Measurements from ENCODE around the gene DPP4.

DPP4 gene

DNA sequence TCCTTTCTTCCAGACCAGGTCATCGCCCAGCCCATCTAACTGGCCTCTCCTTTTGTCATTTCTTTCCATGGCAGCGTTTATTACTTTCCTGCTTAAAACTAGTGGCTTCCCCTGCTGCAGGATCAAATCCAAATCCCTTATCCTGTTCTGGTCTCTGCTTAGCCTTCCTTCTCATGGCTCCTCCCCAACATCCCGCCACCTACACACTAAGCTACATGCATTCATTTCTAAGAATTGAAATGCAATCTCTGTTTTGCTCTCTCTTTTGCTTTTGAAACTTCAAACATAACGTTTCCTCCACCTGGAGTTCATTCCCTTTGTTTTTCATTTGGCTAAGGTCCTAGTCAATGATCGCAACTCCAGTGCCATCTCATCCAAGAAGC lies 18.0 kb upstream of the DPP4 start (continued):
- TF ChIP-seq, protein P1, sequence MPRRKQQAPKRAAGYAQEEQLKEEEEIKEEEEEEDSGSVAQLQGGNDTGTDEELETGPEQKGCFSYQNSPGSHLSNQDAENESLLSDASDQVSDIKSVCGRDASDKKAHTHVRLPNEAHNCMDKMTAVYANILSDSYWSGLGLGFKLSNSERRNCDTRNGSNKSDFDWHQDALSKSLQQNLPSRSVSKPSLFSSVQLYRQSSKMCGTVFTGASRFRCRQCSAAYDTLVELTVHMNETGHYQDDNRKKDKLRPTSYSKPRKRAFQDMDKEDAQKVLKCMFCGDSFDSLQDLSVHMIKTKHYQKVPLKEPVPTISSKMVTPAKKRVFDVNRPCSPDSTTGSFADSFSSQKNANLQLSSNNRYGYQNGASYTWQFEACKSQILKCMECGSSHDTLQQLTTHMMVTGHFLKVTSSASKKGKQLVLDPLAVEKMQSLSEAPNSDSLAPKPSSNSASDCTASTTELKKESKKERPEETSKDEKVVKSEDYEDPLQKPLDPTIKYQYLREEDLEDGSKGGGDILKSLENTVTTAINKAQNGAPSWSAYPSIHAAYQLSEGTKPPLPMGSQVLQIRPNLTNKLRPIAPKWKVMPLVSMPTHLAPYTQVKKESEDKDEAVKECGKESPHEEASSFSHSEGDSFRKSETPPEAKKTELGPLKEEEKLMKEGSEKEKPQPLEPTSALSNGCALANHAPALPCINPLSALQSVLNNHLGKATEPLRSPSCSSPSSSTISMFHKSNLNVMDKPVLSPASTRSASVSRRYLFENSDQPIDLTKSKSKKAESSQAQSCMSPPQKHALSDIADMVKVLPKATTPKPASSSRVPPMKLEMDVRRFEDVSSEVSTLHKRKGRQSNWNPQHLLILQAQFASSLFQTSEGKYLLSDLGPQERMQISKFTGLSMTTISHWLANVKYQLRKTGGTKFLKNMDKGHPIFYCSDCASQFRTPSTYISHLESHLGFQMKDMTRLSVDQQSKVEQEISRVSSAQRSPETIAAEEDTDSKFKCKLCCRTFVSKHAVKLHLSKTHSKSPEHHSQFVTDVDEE (CRISPR knock-in tag; IDR thresholded peaks at IDR 0.05), result no peak
- TF ChIP-seq ESRRG (CRISPR knock-in tag; IDR thresholded peaks at IDR 0.05) (no peak), GLIS3 (CRISPR knock-in tag; IDR thresholded peaks at IDR 0.05) (no peak), ZC3H10 (CRISPR knock-in tag; IDR thresholded peaks at IDR 0.05) (no peak)
- TF ChIP-seq, protein P2, sequence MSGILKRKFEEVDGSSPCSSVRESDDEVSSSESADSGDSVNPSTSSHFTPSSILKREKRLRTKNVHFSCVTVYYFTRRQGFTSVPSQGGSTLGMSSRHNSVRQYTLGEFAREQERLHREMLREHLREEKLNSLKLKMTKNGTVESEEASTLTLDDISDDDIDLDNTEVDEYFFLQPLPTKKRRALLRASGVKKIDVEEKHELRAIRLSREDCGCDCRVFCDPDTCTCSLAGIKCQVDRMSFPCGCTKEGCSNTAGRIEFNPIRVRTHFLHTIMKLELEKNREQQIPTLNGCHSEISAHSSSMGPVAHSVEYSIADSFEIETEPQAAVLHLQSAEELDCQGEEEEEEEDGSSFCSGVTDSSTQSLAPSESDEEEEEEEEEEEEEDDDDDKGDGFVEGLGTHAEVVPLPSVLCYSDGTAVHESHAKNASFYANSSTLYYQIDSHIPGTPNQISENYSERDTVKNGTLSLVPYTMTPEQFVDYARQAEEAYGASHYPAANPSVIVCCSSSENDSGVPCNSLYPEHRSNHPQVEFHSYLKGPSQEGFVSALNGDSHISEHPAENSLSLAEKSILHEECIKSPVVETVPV (CRISPR knock-in tag; IDR thresholded peaks at IDR 0.05), result no peak

DNA sequence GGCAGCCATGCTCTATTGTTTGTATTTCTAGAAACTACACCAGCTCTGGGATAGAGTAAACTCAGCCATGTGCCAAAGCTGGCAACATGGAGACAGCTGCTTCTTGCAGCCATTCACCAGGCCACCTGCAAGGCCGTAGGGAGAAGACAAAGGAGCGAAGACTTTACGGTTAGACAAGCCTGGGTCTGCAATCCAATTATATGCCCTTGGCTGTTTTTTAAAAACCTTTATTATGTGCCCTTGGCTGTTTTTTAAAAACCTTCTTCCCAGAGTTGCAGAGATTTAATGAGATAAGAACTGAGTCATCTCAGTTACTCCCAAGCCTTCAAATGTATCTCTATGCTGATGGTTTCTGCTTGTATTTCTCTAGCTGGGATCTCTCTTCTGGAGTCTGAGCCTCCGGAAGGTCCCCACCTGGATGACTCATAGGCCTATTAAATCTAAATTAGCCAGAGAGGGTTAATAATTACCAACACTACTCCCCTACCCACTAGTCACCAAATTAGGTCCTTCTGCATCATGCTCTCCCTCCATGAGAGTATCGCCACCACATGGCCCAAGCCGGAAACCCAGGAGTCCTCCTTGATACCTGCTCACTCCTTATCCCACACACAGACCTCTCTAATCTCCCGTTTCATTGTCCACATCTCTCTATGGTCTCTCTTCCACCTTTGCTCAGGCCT lies 17.5 kb upstream of the DPP4 start:
- ATAC-seq, result peak; percentile 79
- TF ChIP-seq GLIS3 (CRISPR knock-in tag; IDR thresholded peaks at IDR 0.05), result no peak
- TF ChIP-seq ZC3H10 (CRISPR knock-in tag; IDR thresholded peaks at IDR 0.05), result no peak
- TF ChIP-seq ZNF565 (CRISPR knock-in tag; conservative IDR thresholded peaks at IDR 0.05; ENCODE audit: low read depth), result no peak
- TF ChIP-seq ZFP3 (CRISPR knock-in tag; IDR thresholded peaks at IDR 0.05), result no peak
- no peak for TF ChIP-seq PPARA (CRISPR knock-in tag; IDR thresholded peaks at IDR 0.05; ENCODE audit: borderline replicate concordance)
- TF ChIP-seq, protein P3, sequence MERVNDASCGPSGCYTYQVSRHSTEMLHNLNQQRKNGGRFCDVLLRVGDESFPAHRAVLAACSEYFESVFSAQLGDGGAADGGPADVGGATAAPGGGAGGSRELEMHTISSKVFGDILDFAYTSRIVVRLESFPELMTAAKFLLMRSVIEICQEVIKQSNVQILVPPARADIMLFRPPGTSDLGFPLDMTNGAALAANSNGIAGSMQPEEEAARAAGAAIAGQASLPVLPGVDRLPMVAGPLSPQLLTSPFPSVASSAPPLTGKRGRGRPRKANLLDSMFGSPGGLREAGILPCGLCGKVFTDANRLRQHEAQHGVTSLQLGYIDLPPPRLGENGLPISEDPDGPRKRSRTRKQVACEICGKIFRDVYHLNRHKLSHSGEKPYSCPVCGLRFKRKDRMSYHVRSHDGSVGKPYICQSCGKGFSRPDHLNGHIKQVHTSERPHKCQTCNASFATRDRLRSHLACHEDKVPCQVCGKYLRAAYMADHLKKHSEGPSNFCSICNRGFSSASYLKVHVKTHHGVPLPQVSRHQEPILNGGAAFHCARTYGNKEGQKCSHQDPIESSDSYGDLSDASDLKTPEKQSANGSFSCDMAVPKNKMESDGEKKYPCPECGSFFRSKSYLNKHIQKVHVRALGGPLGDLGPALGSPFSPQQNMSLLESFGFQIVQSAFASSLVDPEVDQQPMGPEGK (CRISPR knock-in tag; IDR thresholded peaks at IDR 0.05; ENCODE audit: borderline replicate concordance), result no peak
- TF ChIP-seq ESRRG (CRISPR knock-in tag; IDR thresholded peaks at IDR 0.05), result no peak
- TF ChIP-seq OSR1 (CRISPR knock-in tag; IDR thresholded peaks at IDR 0.05), result no peak
- TF ChIP-seq ZNF70 (CRISPR knock-in tag; IDR thresholded peaks at IDR 0.05), result no peak
- no peak for TF ChIP-seq CSDC2 (CRISPR knock-in tag; IDR thresholded peaks at IDR 0.05)
- TF ChIP-seq RARB (CRISPR knock-in tag; IDR thresholded peaks at IDR 0.05), result no peak
- TF ChIP-seq ARNTL (CRISPR knock-in tag; IDR thresholded peaks at IDR 0.05; ENCODE audit: borderline replicate concordance, low read depth), result no peak
- TF ChIP-seq, protein P2 (CRISPR knock-in tag; IDR thresholded peaks at IDR 0.05), result no peak
- TF ChIP-seq ISL1 (CRISPR knock-in tag; IDR thresholded peaks at IDR 0.05), result no peak
- no peak for TF ChIP-seq TOX (CRISPR knock-in tag; IDR thresholded peaks at IDR 0.05; ENCODE audit: borderline replicate concordance)
- TF ChIP-seq, protein P4, sequence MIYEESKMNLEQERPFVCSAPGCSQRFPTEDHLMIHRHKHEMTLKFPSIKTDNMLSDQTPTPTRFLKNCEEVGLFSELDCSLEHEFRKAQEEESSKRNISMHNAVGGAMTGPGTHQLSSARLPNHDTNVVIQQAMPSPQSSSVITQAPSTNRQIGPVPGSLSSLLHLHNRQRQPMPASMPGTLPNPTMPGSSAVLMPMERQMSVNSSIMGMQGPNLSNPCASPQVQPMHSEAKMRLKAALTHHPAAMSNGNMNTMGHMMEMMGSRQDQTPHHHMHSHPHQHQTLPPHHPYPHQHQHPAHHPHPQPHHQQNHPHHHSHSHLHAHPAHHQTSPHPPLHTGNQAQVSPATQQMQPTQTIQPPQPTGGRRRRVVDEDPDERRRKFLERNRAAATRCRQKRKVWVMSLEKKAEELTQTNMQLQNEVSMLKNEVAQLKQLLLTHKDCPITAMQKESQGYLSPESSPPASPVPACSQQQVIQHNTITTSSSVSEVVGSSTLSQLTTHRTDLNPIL (CRISPR knock-in tag; IDR thresholded peaks at IDR 0.05; ENCODE audit: low read depth), result no peak
- TF ChIP-seq, protein P5, sequence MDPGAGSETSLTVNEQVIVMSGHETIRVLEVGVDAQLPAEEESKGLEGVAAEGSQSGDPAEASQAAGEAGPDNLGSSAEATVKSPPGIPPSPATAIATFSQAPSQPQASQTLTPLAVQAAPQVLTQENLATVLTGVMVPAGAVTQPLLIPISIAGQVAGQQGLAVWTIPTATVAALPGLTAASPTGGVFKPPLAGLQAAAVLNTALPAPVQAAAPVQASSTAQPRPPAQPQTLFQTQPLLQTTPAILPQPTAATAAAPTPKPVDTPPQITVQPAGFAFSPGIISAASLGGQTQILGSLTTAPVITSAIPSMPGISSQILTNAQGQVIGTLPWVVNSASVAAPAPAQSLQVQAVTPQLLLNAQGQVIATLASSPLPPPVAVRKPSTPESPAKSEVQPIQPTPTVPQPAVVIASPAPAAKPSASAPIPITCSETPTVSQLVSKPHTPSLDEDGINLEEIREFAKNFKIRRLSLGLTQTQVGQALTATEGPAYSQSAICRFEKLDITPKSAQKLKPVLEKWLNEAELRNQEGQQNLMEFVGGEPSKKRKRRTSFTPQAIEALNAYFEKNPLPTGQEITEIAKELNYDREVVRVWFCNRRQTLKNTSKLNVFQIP (CRISPR knock-in tag; IDR thresholded peaks at IDR 0.05; ENCODE audit: borderline replicate concordance, low read depth), result no peak

DNA sequence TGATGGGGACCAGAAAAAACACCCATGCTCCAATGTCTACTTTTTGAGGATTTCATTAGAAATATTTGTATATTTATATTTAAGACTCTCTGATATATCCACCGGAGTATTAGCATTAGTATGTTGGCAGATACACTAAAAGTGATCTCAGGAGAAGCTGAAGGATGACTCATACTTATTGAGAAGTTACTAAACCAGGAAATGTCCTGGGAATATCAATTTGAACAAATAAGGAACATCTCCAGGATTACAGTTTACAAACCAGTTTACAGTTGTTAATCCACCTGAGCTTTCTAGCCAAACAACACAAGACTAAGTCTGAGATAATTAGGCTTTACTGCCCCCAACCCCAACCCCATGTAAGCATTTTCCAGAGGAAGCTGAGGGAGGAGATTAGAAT lies 16.1 kb upstream of the DPP4 start:
- no peak for TF ChIP-seq ZNF70 (CRISPR knock-in tag; IDR thresholded peaks at IDR 0.05)
- ATAC-seq, result no peak
